Hematopoietic multipotent progenitor cell (in vitro differentiated cells): Measurements from ENCODE around the gene RAB30. TPM values are rescaled to one million over a fixed set of nuclear protein-coding genes. Genes with fewer than 3 reads are reported as not detected.

Experiments
- small RNA-seq: library from RNA; depleted of rRNA; stranded (forward); fragments of <200 nt; gene quantifications from one replicate; pipeline ENCODE3, GENCODE V24; 2012
- total RNA-seq: library from RNA; depleted of rRNA; stranded (reverse); fragments of >200 nt; gene quantifications from one replicate; pipeline ENCODE4 v1.2.3, GENCODE V29; 2012

The RAB30 gene
- total RNA-seq, 1 donor: 0.81 TPM

Small RNA genes within 50 kb of the gene (small RNA-seq; reads per million reads assigned to genes)
- not detected for gene SNORA70E

Other genes starting within 250 kb of the RAB30 start
- gene PRCP, start 171.5 kb downstream of the RAB30 start, total RNA-seq: 23.4 TPM
- gene DDIAS, start 170.2 kb downstream of the RAB30 start, total RNA-seq: 4.0 TPM
- 47.7 TPM for gene PCF11, start 85.2 kb upstream of the RAB30 start, total RNA-seq
- gene ANKRD42, start 121.8 kb upstream of the RAB30 start, total RNA-seq: 5.4 TPM
- gene CCDC90B, start 214.5 kb upstream of the RAB30 start, total RNA-seq: 22.9 TPM